H1 (cell line): ENCODE measurements around the gene EXOC1L. TPM values are rescaled to one million over a fixed set of nuclear protein-coding genes. Genes with fewer than 3 reads are reported as not detected.

Experiments
- CBX5 ChIP-seq: fragments of 300-800, 300-1000 bp; sonication (generic); IDR thresholded peaks from 2 replicates; pipeline ENCODE4 v1.7.1; 2016; ENCODE audit warnings: antibody characterized with exemption, low read length, low read depth
- GABPA ChIP-seq: IDR thresholded peaks from 2 replicates; pipeline ENCODE4 v1.6.1; 2011; ENCODE audit warnings: mild to moderate bottlenecking, low read length, moderate library complexity, borderline replicate concordance; ENCODE audit not compliant: insufficient read depth
- JUND ChIP-seq: IDR thresholded peaks from 2 replicates; pipeline ENCODE4 v1.6.1; 2011; ENCODE audit warnings: mild to moderate bottlenecking, improper control_type of control experiment, low read length
- SUZ12 ChIP-seq: fragments of 200-600 bp; sonication (generic); IDR thresholded peaks from 2 replicates; pipeline ENCODE4 v1.6.1; 2012; ENCODE audit warnings: mild to moderate bottlenecking, inconsistent platforms, low read length, moderate library complexity, mixed read lengths
- polyA plus RNA-seq, 7 experiments: library from polyadenylated mRNA; depleted of rRNA in 3 of 7; stranded (reverse) in 5 of 7; unstranded in 2 of 7; fragments of >200 nt in 5 of 7; fragments of 200-250 nt in 2 of 7; gene quantifications; 1 replicate in 5 of 7; 2 replicates in 1 of 7; 4 replicates in 1 of 7; pipeline versions ENCODE4 v1.2.1 to v1.2.3, GENCODE V29; 2011 to 2013; ENCODE audit warnings: missing spikeins in 2 of 7, mixed read lengths in 2 of 7
- total RNA-seq: library from RNA; stranded (reverse); fragmentation: NEBNext Ultra II Directional; extraction: Animal tissue kit (Norgen Biotek cat#: 25700); gene quantifications from 2 replicates; pipeline ENCODE4 v1.2.1, GENCODE V29; 2021
- TF ChIP-seq, protein P1 (sequence below): fragments of 300-600 bp; sonication (generic); IDR thresholded peaks from 2 replicates; pipeline ENCODE4 v1.7.1; 2012; ENCODE audit warnings: low read length, moderate library complexity, mild to moderate bottlenecking, inconsistent platforms; ENCODE audit not compliant: insufficient replicate concordance
- TF ChIP-seq, protein P2 (sequence below): IDR thresholded peaks from 2 replicates; pipeline ENCODE4 v1.6.1; 2011; ENCODE audit warnings: low read length, improper control_type of control experiment

The EXOC1L gene
- total and polyA plus RNA-seq, 2 of the 8 experiments (the other 6 are each of a cell fraction or from before 2014, with no cell fraction given): 0.08 TPM; not detected in 1

DNA sequence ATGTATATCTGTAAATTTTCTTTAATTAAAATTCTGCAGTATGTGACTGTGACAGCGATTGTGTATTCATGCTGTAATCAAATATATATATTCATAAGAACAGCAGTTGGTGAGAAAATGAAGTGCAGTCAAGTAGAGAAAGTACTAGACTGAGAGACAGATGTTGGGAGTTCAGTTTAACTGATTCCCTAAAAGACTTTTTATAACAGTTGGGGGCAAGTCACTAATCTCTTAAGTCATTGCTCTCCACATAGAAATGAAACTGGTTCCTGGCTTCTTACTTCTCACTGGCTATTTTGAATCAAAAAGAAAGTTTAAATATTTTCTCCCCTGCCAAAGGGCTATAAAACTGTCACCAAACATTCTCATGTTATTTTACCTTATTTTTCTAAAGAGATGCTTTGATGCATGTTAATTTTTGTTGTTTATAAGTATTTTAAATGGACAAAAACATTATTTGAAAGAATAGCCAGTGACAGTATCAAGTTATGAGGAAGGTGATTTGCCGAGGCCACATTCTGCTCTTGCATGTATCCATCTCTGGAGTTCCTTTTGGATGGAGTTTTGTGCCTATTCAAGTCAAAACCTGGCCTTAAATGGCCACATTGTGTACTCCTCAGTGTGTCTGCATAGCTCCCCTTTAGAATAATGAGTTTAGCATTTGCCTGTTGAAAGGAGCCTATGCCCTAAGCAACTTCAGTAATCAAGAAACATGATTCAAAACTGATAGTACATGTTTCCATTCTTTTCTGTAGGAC, 64.7 kb downstream of the EXOC1L start (continued):
- TF ChIP-seq, protein P1, sequence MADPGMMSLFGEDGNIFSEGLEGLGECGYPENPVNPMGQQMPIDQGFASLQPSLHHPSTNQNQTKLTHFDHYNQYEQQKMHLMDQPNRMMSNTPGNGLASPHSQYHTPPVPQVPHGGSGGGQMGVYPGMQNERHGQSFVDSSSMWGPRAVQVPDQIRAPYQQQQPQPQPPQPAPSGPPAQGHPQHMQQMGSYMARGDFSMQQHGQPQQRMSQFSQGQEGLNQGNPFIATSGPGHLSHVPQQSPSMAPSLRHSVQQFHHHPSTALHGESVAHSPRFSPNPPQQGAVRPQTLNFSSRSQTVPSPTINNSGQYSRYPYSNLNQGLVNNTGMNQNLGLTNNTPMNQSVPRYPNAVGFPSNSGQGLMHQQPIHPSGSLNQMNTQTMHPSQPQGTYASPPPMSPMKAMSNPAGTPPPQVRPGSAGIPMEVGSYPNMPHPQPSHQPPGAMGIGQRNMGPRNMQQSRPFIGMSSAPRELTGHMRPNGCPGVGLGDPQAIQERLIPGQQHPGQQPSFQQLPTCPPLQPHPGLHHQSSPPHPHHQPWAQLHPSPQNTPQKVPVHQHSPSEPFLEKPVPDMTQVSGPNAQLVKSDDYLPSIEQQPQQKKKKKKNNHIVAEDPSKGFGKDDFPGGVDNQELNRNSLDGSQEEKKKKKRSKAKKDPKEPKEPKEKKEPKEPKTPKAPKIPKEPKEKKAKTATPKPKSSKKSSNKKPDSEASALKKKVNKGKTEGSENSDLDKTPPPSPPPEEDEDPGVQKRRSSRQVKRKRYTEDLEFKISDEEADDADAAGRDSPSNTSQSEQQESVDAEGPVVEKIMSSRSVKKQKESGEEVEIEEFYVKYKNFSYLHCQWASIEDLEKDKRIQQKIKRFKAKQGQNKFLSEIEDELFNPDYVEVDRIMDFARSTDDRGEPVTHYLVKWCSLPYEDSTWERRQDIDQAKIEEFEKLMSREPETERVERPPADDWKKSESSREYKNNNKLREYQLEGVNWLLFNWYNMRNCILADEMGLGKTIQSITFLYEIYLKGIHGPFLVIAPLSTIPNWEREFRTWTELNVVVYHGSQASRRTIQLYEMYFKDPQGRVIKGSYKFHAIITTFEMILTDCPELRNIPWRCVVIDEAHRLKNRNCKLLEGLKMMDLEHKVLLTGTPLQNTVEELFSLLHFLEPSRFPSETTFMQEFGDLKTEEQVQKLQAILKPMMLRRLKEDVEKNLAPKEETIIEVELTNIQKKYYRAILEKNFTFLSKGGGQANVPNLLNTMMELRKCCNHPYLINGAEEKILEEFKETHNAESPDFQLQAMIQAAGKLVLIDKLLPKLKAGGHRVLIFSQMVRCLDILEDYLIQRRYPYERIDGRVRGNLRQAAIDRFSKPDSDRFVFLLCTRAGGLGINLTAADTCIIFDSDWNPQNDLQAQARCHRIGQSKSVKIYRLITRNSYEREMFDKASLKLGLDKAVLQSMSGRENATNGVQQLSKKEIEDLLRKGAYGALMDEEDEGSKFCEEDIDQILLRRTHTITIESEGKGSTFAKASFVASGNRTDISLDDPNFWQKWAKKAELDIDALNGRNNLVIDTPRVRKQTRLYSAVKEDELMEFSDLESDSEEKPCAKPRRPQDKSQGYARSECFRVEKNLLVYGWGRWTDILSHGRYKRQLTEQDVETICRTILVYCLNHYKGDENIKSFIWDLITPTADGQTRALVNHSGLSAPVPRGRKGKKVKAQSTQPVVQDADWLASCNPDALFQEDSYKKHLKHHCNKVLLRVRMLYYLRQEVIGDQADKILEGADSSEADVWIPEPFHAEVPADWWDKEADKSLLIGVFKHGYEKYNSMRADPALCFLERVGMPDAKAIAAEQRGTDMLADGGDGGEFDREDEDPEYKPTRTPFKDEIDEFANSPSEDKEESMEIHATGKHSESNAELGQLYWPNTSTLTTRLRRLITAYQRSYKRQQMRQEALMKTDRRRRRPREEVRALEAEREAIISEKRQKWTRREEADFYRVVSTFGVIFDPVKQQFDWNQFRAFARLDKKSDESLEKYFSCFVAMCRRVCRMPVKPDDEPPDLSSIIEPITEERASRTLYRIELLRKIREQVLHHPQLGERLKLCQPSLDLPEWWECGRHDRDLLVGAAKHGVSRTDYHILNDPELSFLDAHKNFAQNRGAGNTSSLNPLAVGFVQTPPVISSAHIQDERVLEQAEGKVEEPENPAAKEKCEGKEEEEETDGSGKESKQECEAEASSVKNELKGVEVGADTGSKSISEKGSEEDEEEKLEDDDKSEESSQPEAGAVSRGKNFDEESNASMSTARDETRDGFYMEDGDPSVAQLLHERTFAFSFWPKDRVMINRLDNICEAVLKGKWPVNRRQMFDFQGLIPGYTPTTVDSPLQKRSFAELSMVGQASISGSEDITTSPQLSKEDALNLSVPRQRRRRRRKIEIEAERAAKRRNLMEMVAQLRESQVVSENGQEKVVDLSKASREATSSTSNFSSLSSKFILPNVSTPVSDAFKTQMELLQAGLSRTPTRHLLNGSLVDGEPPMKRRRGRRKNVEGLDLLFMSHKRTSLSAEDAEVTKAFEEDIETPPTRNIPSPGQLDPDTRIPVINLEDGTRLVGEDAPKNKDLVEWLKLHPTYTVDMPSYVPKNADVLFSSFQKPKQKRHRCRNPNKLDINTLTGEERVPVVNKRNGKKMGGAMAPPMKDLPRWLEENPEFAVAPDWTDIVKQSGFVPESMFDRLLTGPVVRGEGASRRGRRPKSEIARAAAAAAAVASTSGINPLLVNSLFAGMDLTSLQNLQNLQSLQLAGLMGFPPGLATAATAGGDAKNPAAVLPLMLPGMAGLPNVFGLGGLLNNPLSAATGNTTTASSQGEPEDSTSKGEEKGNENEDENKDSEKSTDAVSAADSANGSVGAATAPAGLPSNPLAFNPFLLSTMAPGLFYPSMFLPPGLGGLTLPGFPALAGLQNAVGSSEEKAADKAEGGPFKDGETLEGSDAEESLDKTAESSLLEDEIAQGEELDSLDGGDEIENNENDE: no peak
- no peak for TF ChIP-seq GABPA
- TF ChIP-seq, protein P2, sequence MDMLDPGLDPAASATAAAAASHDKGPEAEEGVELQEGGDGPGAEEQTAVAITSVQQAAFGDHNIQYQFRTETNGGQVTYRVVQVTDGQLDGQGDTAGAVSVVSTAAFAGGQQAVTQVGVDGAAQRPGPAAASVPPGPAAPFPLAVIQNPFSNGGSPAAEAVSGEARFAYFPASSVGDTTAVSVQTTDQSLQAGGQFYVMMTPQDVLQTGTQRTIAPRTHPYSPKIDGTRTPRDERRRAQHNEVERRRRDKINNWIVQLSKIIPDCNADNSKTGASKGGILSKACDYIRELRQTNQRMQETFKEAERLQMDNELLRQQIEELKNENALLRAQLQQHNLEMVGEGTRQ: no peak
- TF ChIP-seq JUND: no peak
- no peak for TF ChIP-seq CBX5
- no peak for TF ChIP-seq SUZ12
- TF ChIP-seq, all 59 proteins: peak for 0
